Measurements from ENCODE around the gene TASOR2. TPM values are rescaled to one million over a fixed set of nuclear protein-coding genes. Genes with fewer than 3 reads are reported as not detected.

Gene TASOR2
- total RNA-seq, 1 experiment from 2014 or later = 67.3 TPM

Other genes starting within 250 kb of the TASOR2 start
- 0.23 TPM in 1 of 3 replicates, not detected in the others for gene CALML5, start 185.3 kb upstream of the TASOR2 start, total RNA-seq (2021)
- gene CALML3, start 159.9 kb upstream of the TASOR2 start, total RNA-seq (2021) = not detected in 3 replicates
- 23.4 to 28.3 TPM (median 27.3 TPM) in 3 replicates for gene ASB13, start 18.2 kb upstream of the TASOR2 start, total RNA-seq (2021)
- 319 to 326 TPM (median 321 TPM) in 3 replicates for gene GDI2, start 128.6 kb downstream of the TASOR2 start, total RNA-seq (2021)
- 12.2 to 13.6 TPM (median 12.6 TPM) in 3 replicates for gene ANKRD16, start 205.1 kb downstream of the TASOR2 start, total RNA-seq (2021)
- gene FBH1, start 205.4 kb downstream of the TASOR2 start, total RNA-seq (2021) = 62.8 to 66.8 TPM (median 63.7 TPM) in 3 replicates

All from WTC11 (cell line).